K562 (cell line): ENCODE results near the gene IDUA. TPM values are rescaled to one million over a fixed set of nuclear protein-coding genes. Genes with fewer than 3 reads are reported as not detected.

ENCODE experiments used
- ATAC-seq: fragments of 200-7000 bp; cut with Tn5 transposase; 3 replicates; pipeline ENCODE4 v1.9.1; 2020; ENCODE audit warnings: moderate library complexity
- BruUV-seq: library from RNA; stranded (reverse); fragments of 400-500 nt; replicated peaks from 2 replicates; lab custom pipeline; 2021; lab: Mats Ljungman, UMichigan
- CTCF ChIA-PET: fragments of 300-600 bp; formaldehyde crosslinking; extraction: SDS; loops from one replicate; lab custom pipeline; 2021; ENCODE audit warnings: low intra/inter-chr PET ratio; lab: Yijun Ruan, JAX
- POLR2A ChIA-PET: fragments of 300-600, 350-650 bp; sonication (Branson Sonifier 250); formaldehyde crosslinking; extraction: SDS; loops from one replicate; lab custom pipeline; 2021; ENCODE audit warnings: antibody characterized with exemption, inconsistent platforms; lab: Yijun Ruan, JAX
- DNase-seq, 4 experiments: peaks; one replicate each; pipeline versions ENCODE4 v3.0.0 to v3.0.0-alpha.2; 2011 to 2018; ENCODE audit warnings: low spot score in 3 of 4, mixed read lengths in 3 of 4; ENCODE audit errors: extremely low read depth in 1 of 4
- FAIRE-seq: peaks from 2 replicates; lab custom pipeline; 2011; peaks lifted over from hg19 to GRCh38; lab: Jason Lieb, UNC
- H2AFZ ChIP-seq: 2 replicates; pipeline ENCODE4 v1.6.0; 2011; ENCODE audit warnings: low read depth, low read length, control low read depth, inconsistent platforms
- H3K27ac ChIP-seq: fragments of 200-600 bp; 3 replicates; pipeline ENCODE4 v1.8.0; 2011; ENCODE audit warnings: low read depth, mild to moderate bottlenecking, control low read depth, inconsistent platforms, low read length, moderate library complexity, mixed read lengths; ENCODE audit errors: extremely low read depth
- H3K27me3 ChIP-seq, 2 experiments: fragments of 300-600 bp in 1 of 2; 2 replicates in 1 of 2; 3 replicates in 1 of 2; pipeline versions ENCODE4 v1.6.0 to v1.8.0; 2011; ENCODE audit warnings: inconsistent platforms in 2 of 2, low read length in 2 of 2, mild to moderate bottlenecking in 1 of 2, mixed read lengths in 1 of 2, moderate library complexity in 1 of 2; ENCODE audit not compliant: control insufficient read depth in 2 of 2, insufficient read depth in 2 of 2
- H3K36me3 ChIP-seq: fragments of 300-600 bp; 3 replicates; pipeline ENCODE4 v1.8.0; 2011; ENCODE audit warnings: mild to moderate bottlenecking, low read length, inconsistent platforms; ENCODE audit not compliant: control insufficient read depth, insufficient read depth
- H3K4me1 ChIP-seq, 2 experiments: fragments of 200-600 bp in 1 of 2; replicated peaks in 1 of 2; 2 replicates in 1 of 2; 3 replicates in 1 of 2; pipeline versions ENCODE4 v1.5.1 to v1.8.0; 2011; ENCODE audit warnings: inconsistent platforms in 2 of 2, low read length in 2 of 2, mild to moderate bottlenecking in 1 of 2, mixed read lengths in 1 of 2, moderate library complexity in 1 of 2; ENCODE audit not compliant: control insufficient read depth in 2 of 2, insufficient read depth in 2 of 2
- H3K4me2 ChIP-seq: 2 replicates; pipeline ENCODE4 v1.6.1; 2011; ENCODE audit warnings: low read length, control low read depth, inconsistent platforms, mixed read lengths; ENCODE audit not compliant: insufficient read depth
- H3K4me3 ChIP-seq: fragments of 200-600 bp; sonication (generic), shearing (Covaris generic); 2 replicates; pipeline ENCODE4 v1.5.1; 2016; ENCODE audit warnings: control low read depth, inconsistent platforms
- H3K79me2 ChIP-seq: fragments of 200-600 bp; 3 replicates; pipeline ENCODE4 v1.8.0; 2011; ENCODE audit warnings: low read length, inconsistent platforms; ENCODE audit not compliant: control insufficient read depth, insufficient read depth
- H3K9ac ChIP-seq, 2 experiments: 2 replicates each; pipeline versions ENCODE4 v1.6.0 to v1.6.1; 2011; ENCODE audit warnings: low read depth in 2 of 2, low read length in 2 of 2, control low read depth in 1 of 2, inconsistent platforms in 1 of 2, mild to moderate bottlenecking in 1 of 2, mixed read lengths in 1 of 2; ENCODE audit not compliant: insufficient read depth in 1 of 2
- H3K9me1 ChIP-seq: one replicate; pipeline ENCODE4 v1.6.0; 2011; ENCODE audit warnings: inconsistent platforms, mild to moderate bottlenecking, low read length, moderate library complexity; ENCODE audit not compliant: control insufficient read depth, insufficient read depth
- H3K9me3 ChIP-seq: replicated peaks from 2 replicates; pipeline ENCODE4 v1.5.1; 2011; ENCODE audit warnings: low read depth, low read length, inconsistent platforms; ENCODE audit not compliant: control insufficient read depth, insufficient read depth
- H4K20me1 ChIP-seq: replicated peaks from 2 replicates; pipeline ENCODE4 v1.6.1; 2011; ENCODE audit warnings: low read length, inconsistent platforms, mixed read lengths; ENCODE audit not compliant: control insufficient read depth, insufficient read depth
- GTF2F1 ChIP-seq: IDR thresholded peaks from 2 replicates; pipeline ENCODE4 v1.6.1; 2011; ENCODE audit warnings: low read depth, low read length, improper control_type of control experiment
- KDM5B ChIP-seq: fragments of 200-600 bp; sonication (generic); IDR thresholded peaks from 2 replicates; pipeline ENCODE4 v1.6.1; 2012; ENCODE audit warnings: low read depth, mild to moderate bottlenecking, moderate library complexity, low read length, control low read depth, inconsistent platforms; ENCODE audit not compliant: insufficient replicate concordance
- ZBTB33 ChIP-seq: sonication (generic); formaldehyde crosslinking; IDR thresholded peaks from 2 replicates; pipeline ENCODE4 v1.8.1; 2023; ENCODE audit warnings: mild to moderate bottlenecking, missing genetic modification reagents
- ZNF398 ChIP-seq: fragments of 250-450 bp; sonication (Bioruptor Pico); IDR thresholded peaks from 2 replicates; pipeline ENCODE4 v1.8.0; 2021; ENCODE audit warnings: moderate library complexity, mild to moderate bottlenecking, inconsistent platforms
- WGBS: fragments of 100-300 bp; shearing (Covaris generic); methylation state at CpG from one replicate; pipeline ENCODE4 v1.1.6; 2016; ENCODE audit warnings: low coverage, mixed read lengths; ENCODE audit not compliant: insufficient coverage; ENCODE audit errors: missing lambda C conversion rate; 5-methylcytosine and 5-hydroxymethylcytosine counted together
- in situ Hi-C: fragments of 300-500 bp; cut with MboI; formaldehyde crosslinking; loops from 4 replicates; pipeline ENCODE4 v1.15.0; 2018; ENCODE audit warnings: inconsistent platforms, mixed read lengths
- intact Hi-C: fragments of 100-400 bp; cut with micrococcal nuclease; formaldehyde crosslinking; loops from 2 replicates; pipeline ENCODE4 v1.14.2; 2022
- polyA plus RNA-seq, 8 experiments: library from polyadenylated mRNA; depleted of rRNA in 4 of 8; stranded (reverse) in 5 of 8; unstranded in 3 of 8; fragments of >200 nt; fragmentation: Nextera tagmentation in 2 of 8; fragmentation: Illumina TruSeq in 1 of 8; extraction: Ambion mirVana in 2 of 8; extraction: Trizol in 1 of 8; gene quantifications; 2 replicates each; pipeline versions ENCODE4 v1.2.1 to v1.2.3, GENCODE V29; 2011 to 2014; ENCODE audit warnings: inconsistent platforms in 1 of 8, missing spikeins in 1 of 8
- total RNA-seq, 7 experiments: library from RNA; depleted of rRNA in 6 of 7; stranded (reverse); fragments of >200 nt in 6 of 7; fragmentation: Illumina TruSeq in 2 of 7; extraction: Trizol in 2 of 7; gene quantifications; 2 replicates each; pipeline versions ENCODE4 v1.2.1 to v1.2.3, GENCODE V29; 2011 to 2021; ENCODE audit warnings: low replicate concordance in 1 of 7

Gene IDUA
- total and polyA plus RNA-seq, 9 of the 15 experiments (the other 6 are each of a cell fraction or from before 2014, with no cell fraction given): 0.04 to 16.1 (median 1.2) TPM

- H4K20me1 ChIP-seq: no peaks in the 10 kb centered on the region
- 95% methylated on average over 8 of the region's 12 CpGs for WGBS
- H3K27me3 ChIP-seq: peaks cover 9 to 23% of the 10 kb centered on the region in 2 experiments; a peak in 4 of 5 replicates
- POLR2A ChIA-PET: interaction anchor here (0.7 to 0.8 kb wide), 3 partner anchors 12 to 15 kb away, joined by 3 to 4 read pairs (median 3); no protein-coding TSS in a partner anchor
- ATAC-seq (no peak), DNase-seq (no peak)
- CTCF ChIA-PET: no interaction called here
- H3K9ac ChIP-seq: peak overlapping the region; percentile 85 to 88
- peak overlapping the region; percentile 64 for H2AFZ ChIP-seq
- no peaks in the 10 kb centered on the region for H3K79me2 ChIP-seq
- peak overlapping the region; percentile 97; the same call in 2 of the 3 replicates for H3K27ac ChIP-seq
- TF ChIP-seq GTF2F1: no peak
- TF ChIP-seq KDM5B: peak; percentile 14
- no peak for TF ChIP-seq ZNF398
- peak; percentile 35; the same call in 1 of the 2 replicates for TF ChIP-seq ZBTB33
- TF ChIP-seq, all 486 proteins: peak for 2
- no peaks in the 10 kb centered on the region for H3K36me3 ChIP-seq
- H3K9me1 ChIP-seq: no peaks in the 10 kb centered on the region
- intact Hi-C loops: loop anchor here (10.0 kb wide), 1 partner anchor 50 kb away; the partner anchor contains the start of gene SLC26A1
- BruUV-seq: no TSS peak
- in situ Hi-C loops: no loop called here
- H3K9me3 ChIP-seq: no peaks in the 10 kb centered on the region
- H3K4me2 ChIP-seq: peak overlapping the region; percentile 67
- peaks cover 43 to 81% of the 10 kb centered on the region in 2 experiments for H3K4me1 ChIP-seq
- no peak overlapping the region for H3K4me3 ChIP-seq
- FAIRE-seq: no peak
Measured at GRCh38 chr4:1044469-1045192, 57.8 kb downstream of the IDUA start.
